ENCODE data around the gene ADARB2.

DNA sequence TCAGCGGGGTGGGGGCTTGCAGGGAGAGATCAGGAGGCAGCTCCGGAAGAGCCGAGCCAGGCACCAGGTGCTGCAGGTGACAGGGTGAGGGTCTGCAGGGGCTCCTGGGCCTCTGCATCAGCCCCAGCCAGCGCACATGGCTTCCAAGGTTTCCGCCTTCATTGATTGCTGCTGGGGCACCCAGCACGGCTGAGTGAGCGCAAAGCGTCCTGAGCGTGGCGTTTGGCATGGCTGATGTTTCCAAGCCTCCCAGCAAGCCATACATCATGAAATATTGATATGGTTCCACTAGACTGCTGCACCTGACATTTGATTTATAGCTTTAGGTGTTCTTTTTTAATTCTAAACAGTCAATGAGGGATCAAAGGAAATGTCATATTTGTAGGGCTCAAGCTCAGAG, 422.1 kb downstream of the ADARB2 start:
- TF ChIP-seq ZNF114 (CRISPR knock-in tag; IDR thresholded peaks at IDR 0.05) (no peak), JUNB (IDR thresholded peaks at IDR 0.05; ENCODE audit: unreplicated experiment) (no peak), EZH2 (IDR thresholded peaks at IDR 0.05; ENCODE audit: low read depth, unreplicated experiment) (no peak), CREB1 (CRISPR knock-in tag; IDR thresholded peaks at IDR 0.05; ENCODE audit: low read depth) (no peak), POLR2AphosphoS5 (IDR thresholded peaks at IDR 0.05; ENCODE audit: low read depth) (no peak), EZH2phosphoT487 (IDR thresholded peaks at IDR 0.05; ENCODE audit: unreplicated experiment) (no peak), STAT1 (IDR thresholded peaks at IDR 0.05; ENCODE audit: unreplicated experiment) (no peak), NANOG (IDR thresholded peaks at IDR 0.05; ENCODE audit: borderline replicate concordance) (no peak)
- TF ChIP-seq, protein P1, sequence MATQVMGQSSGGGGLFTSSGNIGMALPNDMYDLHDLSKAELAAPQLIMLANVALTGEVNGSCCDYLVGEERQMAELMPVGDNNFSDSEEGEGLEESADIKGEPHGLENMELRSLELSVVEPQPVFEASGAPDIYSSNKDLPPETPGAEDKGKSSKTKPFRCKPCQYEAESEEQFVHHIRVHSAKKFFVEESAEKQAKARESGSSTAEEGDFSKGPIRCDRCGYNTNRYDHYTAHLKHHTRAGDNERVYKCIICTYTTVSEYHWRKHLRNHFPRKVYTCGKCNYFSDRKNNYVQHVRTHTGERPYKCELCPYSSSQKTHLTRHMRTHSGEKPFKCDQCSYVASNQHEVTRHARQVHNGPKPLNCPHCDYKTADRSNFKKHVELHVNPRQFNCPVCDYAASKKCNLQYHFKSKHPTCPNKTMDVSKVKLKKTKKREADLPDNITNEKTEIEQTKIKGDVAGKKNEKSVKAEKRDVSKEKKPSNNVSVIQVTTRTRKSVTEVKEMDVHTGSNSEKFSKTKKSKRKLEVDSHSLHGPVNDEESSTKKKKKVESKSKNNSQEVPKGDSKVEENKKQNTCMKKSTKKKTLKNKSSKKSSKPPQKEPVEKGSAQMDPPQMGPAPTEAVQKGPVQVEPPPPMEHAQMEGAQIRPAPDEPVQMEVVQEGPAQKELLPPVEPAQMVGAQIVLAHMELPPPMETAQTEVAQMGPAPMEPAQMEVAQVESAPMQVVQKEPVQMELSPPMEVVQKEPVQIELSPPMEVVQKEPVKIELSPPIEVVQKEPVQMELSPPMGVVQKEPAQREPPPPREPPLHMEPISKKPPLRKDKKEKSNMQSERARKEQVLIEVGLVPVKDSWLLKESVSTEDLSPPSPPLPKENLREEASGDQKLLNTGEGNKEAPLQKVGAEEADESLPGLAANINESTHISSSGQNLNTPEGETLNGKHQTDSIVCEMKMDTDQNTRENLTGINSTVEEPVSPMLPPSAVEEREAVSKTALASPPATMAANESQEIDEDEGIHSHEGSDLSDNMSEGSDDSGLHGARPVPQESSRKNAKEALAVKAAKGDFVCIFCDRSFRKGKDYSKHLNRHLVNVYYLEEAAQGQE (IDR thresholded peaks at IDR 0.05; ENCODE audit: unreplicated experiment): no peak
- TF ChIP-seq, protein P2, sequence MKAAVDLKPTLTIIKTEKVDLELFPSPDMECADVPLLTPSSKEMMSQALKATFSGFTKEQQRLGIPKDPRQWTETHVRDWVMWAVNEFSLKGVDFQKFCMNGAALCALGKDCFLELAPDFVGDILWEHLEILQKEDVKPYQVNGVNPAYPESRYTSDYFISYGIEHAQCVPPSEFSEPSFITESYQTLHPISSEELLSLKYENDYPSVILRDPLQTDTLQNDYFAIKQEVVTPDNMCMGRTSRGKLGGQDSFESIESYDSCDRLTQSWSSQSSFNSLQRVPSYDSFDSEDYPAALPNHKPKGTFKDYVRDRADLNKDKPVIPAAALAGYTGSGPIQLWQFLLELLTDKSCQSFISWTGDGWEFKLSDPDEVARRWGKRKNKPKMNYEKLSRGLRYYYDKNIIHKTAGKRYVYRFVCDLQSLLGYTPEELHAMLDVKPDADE (IDR thresholded peaks at IDR 0.05): no peak
- TF ChIP-seq, protein P3, sequence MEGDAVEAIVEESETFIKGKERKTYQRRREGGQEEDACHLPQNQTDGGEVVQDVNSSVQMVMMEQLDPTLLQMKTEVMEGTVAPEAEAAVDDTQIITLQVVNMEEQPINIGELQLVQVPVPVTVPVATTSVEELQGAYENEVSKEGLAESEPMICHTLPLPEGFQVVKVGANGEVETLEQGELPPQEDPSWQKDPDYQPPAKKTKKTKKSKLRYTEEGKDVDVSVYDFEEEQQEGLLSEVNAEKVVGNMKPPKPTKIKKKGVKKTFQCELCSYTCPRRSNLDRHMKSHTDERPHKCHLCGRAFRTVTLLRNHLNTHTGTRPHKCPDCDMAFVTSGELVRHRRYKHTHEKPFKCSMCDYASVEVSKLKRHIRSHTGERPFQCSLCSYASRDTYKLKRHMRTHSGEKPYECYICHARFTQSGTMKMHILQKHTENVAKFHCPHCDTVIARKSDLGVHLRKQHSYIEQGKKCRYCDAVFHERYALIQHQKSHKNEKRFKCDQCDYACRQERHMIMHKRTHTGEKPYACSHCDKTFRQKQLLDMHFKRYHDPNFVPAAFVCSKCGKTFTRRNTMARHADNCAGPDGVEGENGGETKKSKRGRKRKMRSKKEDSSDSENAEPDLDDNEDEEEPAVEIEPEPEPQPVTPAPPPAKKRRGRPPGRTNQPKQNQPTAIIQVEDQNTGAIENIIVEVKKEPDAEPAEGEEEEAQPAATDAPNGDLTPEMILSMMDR (conservative IDR thresholded peaks at IDR 0.05; ENCODE audit: low read depth in 2 of 2): no peak
